Kidney tubule cell (primary cell): Measurements from ENCODE around the gene GRM8.

Experiments used
- DNase-seq: peaks from one replicate; pipeline ENCODE4 v3.0.0-alpha.2; 2018; ENCODE audit warnings: low spot score

The GRM8 gene

GRCh38 chr7:127029823-127030222, 222.9 kb downstream of the GRM8 start:
- DNase-seq = no peak

DNA sequence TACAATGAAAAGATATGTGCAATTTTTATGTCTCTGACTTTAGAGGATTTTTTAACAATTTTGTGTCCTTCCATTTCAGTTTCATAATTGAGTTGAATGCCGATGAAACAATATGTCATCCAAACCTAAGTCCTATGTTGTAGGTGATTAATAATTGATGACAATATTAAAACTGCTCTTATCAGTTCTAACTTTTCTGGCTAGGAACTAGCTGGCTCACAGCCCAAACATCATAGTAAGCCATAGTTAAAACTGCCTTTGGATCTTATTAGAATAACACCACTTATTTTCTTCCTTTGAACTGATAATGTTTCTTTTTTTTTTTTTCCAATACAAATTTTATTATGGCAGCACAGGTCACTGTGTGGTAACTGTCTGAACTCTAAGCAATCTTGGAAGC, 230.9 kb downstream of the GRM8 start:
- DNase-seq = no peak

- no peak for DNase-seq
Measured at GRCh38 chr7:127021019-127021738, 231.6 kb downstream of the GRM8 start.

DNA sequence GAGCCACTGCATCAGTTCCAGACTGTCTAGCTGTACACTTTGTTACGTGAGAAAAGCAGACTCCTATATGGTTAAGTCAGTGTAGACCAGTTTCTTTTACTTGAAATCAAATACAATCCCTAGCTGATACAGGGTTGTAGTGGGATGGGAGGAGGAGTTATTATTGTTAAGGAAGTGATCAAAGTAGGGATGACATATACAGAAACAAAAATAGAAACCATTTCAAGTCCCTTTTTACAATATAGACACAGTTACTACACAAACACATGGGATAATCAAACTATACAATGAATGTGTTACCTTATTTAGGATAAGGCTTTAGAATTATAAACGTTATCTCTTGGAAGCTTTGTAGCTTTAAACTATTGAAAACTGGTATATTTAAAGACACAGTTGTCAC, 233.9 kb downstream of the GRM8 start:
- no peak for DNase-seq

DNA sequence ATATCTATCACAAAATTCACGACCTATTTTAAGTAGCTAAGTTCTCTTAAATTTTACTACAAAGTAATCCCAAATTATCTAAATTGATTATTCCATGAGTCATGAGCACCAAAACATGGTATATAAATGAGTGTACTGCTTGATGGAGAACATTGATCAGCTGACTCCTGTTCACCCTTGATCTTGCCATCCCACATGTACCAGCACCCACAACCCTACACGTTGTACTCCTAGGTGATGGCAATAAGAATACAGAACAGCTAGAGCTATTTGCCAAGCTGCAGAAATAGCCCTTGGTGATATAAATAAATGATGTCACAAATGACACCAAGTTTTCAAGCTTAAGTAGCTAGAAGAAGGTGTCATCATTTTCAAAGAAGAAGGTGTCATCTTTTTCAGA, 235.5 kb downstream of the GRM8 start:
- no peak for DNase-seq

DNA sequence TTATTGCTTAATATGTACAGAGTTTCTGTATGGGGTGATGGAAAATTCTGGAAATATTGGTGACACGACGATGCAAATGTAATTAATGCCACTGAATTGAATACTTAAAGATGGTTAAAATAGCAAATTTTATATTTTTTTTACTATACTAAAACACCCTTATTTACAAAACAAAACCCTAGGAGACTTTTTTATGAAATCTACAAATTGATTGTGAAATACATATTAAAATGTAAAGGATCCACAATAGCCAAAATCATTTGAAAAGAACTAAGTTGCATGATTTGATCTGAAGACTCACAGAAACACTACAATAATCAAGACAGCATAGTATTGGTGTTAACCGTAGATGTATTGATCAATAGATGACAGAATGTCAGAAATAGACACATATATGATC, 252.0 kb downstream of the GRM8 start:
- DNase-seq = no peak

DNA sequence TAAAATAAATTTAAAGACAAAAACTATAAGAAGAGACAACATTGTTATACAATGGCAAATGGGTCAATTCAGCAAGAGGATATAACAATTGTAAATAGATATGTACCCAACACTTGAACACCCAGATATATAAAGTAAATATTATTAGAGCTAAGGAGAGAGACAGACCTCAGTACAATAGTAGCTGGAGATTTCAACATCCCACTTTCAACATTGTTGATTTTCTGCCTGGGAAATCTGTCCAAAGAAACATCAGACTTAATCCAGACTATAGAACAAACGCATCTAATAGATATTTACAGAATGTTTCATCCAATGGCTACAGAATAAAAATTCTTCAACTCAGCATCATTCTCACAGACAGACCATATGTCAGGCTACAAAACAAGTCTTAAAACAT, 256.1 kb downstream of the GRM8 start:
- DNase-seq = no peak

DNA sequence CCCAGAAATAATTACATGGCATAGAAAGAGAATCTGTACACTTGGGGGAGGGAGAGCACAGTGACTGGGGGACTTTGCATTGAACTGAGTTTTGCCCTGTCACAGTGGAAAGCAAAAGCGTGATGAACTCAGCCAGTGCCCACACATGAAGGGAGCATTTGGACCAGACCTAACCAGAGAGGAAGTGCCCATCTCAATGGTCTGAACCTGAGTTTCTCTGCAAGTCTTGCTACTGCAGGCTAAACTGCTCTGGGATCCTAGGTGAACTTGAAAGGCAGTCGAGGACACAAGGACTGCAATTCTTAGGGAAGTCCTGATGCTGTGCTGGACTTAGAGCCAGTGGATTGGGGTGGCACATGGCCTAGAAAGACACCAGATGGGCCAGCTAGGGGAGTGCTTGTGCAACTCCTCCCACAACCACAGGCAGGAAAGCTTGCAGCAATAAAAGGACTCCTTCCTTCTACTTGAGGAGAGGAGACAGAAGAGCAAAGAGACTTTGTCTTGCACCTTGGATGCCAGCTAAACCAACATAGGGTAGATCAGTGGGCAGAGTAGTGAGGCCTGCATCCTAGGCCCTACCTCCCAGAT, 259.0 kb downstream of the GRM8 start:
- DNase-seq = no peak

DNA sequence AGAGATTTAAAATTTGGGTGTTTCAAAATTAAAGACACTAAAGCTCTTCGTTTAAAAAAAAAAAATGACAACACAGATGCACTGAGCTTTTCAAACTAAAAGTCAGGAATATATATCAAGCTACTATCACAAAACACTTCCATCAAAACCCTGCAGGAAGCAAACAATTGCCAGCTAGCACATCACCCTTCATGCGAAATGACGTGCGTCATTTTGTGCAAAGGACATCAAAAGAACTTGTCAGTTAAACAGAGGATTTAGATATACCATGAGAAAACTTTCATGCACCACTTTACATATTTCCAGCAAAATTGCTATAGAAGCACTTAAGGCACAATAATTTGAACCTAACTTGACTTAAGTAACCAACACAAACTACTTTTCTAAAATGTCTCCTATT, 264.7 kb downstream of the GRM8 start:
- DNase-seq = no peak

DNA sequence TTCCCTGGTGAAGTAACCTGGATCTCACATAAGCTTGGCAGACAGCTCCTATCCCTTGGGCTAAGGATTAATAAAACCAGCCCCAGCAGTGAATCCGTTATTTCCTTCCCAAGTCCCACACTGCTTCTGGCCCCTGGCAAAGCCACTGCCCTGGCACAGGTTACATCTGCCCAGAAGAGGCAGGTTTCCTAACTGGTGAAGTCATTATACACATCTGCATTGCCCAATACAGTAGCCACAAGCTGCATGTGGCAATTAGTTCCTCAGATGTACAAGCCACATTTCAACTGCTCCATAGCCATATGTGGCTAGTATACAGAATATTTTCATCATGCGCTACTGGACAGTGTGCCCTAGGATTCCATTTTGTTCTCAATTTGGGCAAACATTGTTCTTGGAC, 273.0 kb downstream of the GRM8 start:
- no peak for DNase-seq

- no peak for DNase-seq
Measured at GRCh38 chr7:126978865-126979264, 273.9 kb downstream of the GRM8 start.

DNA sequence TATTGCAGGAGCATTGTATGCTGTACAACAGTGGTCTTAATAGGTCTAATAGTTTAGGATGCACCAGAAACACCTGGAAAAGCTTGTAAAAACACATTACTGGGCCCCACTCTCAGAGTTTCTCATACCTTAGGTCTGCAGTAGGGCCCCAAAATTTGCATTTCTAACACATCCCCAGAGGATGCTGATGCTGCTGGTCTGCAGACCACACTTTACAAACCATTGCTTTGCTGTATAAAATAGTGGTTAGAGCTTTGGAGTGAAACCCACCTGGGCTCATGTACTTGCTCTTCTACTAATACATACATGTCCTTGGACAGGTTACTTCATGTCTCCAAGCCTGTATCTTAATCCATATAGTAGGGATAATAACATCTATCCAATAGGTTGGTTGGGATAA, 279.7 kb downstream of the GRM8 start:
- no peak for DNase-seq

DNA sequence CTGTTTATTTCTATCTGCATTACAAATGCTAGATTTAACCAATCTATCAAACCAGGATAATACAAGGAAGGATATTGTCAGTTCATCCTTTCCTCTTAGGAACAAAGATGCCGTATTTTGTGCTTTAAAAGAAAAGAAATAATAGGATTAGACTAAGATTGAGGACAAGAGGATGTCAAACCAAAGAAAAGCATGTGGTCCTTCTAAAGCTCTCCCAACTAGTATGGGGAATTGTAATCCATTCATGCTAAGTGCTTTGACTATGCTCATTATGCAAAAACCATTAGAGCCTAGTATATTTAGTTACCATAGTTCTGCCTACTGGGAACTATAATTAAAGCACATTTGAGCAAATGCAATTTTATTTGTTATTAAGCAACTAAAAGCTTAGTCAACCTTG, 280.2 kb downstream of the GRM8 start:
- no peak for DNase-seq

GRCh38 chr7:126959649-126960048, 293.1 kb downstream of the GRM8 start:
- DNase-seq = no peak

DNA sequence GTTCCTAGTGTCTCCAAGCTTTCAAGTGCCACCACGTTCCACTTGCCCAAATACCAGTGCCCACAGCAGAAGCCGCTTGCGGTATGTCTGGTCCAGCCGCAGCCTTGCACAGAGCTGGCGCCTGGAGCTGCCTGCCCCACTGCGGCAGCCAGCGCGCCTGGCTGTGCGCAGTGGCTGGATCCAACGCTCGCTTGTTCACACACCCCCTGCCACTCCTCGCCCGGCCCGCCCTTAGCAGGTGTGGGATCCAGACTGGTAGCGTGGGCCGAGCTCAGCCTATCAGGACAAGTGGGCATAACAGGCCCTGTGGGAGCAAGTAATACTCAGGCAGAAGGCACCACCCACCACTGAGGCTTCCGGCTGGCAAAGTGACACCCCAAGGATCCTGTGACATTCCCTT, 294.4 kb downstream of the GRM8 start:
- no peak for DNase-seq

DNA sequence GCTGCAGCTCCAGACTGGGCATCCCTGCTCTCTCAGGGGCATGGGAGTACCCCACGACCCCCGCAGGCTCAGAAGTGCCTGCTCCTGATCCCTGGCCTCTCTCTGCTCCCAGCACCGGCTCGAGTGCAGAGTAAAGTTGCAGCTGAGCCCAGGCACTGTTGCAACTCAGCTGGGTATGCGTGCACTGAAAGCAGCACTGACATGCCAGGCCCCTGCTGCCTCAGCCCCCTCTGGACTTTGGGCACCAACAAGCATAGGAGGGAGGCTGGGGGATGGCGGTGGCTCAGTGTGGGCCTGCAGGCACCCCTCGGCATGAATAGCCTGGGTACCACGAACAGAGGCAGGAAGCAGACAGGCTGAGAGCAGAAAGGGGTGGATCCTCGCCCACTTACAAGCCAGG, 295.3 kb downstream of the GRM8 start:
- no peak for DNase-seq

- peak; percentile 45 for DNase-seq
Measured at GRCh38 chr7:126953461-126953860, 299.3 kb downstream of the GRM8 start.

GRCh38 chr7:126948664-126949063, 304.1 kb downstream of the GRM8 start:
- peak; percentile 51 for DNase-seq

GRCh38 chr7:126940723-126941307, 311.9 kb downstream of the GRM8 start:
- peak; percentile 91 for DNase-seq

DNA sequence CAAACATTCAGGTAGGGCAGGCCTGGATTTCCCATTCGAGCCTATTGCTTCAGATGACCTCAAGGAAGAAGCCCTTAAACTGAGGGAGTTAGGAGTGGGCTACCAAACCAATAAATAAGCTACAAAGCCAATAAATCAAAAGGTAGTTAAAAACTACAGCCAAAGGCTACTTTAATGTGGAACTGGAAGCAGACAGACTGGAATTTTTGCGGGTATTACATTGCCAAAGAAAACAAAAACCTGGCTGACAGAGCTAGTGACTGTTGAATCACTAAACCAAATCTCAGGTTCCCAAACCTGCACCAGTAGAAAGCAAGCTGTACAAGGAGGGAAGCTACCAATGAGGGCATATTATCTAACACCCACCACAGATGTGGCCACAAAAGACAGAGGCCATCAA, 315.6 kb downstream of the GRM8 start:
- DNase-seq = peak; percentile 91

DNA sequence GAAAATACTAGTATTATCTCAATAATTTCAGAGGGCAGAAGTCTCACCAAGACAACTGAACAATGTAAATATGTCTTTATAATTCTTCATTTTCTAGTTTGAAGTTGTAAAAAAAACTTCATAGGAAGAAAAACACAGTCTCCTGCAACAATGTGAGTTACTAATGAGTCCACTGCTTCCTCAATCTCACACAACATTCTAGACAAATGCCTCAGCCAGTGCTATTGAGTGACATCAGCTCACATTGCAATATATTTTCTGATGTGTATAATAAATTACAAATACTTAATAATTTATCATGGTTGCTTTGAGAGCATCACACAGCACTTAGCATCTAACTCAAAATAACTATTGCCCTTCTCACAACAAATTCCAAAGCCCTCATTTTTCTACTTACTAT, 321.2 kb downstream of the GRM8 start:
- peak; percentile 50 for DNase-seq

DNA sequence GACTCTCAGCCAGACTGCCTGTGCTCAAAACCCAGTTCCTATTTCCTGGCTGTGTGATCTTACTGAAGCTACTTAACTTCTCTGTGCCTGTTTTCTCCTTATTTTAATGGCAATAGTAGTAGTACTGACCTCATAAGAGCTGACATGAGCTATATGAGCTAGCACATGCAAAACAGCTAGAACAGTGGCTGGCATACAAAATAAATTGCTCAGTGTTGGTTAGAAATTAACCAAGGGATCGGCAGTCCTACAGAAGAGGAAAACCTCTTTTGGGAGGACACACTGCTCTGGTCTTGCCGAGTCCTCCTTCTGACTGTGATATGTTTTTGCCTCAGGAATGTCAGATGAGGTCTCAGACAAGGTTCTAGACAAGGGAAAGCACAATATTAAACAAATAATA, 322.6 kb downstream of the GRM8 start:
- DNase-seq = peak; percentile 49

- DNase-seq = no peak
Measured at GRCh38 chr7:126924477-126924876, 328.3 kb downstream of the GRM8 start.

- DNase-seq = peak; percentile 62
Measured at GRCh38 chr7:126911627-126912026, 341.1 kb downstream of the GRM8 start.
